GM12878 (cell line): ENCODE data around the gene FKBP11. TPM values are rescaled to one million over a fixed set of nuclear protein-coding genes. Genes with fewer than 3 reads are reported as not detected.

Experiments
- ATAC-seq: fragments of 200-7000 bp; cut with Tn5 transposase; 3 replicates; pipeline ENCODE4 v1.9.1; 2020; ENCODE audit warnings: mild to moderate bottlenecking, moderate library complexity
- BruUV-seq: library from RNA; stranded (reverse); fragments of 400-500 nt; replicated peaks from 2 replicates; lab custom pipeline; 2021; lab: Mats Ljungman, UMichigan
- CTCF ChIA-PET: fragments of 300-600 bp; sonication (Branson Sonifier 250); formaldehyde crosslinking; extraction: SDS; loops from one replicate; lab custom pipeline; 2021; ENCODE audit warnings: inconsistent platforms; lab: Yijun Ruan, JAX
- POLR2A ChIA-PET: fragments of 350-600 bp; formaldehyde crosslinking; extraction: SDS; loops from one replicate; lab custom pipeline; 2021; ENCODE audit warnings: inconsistent platforms; lab: Charles Lee
- RAD21 ChIA-PET: fragments of 300-600 bp; sonication (Branson Sonifier 250); formaldehyde crosslinking; loops from one replicate; lab custom pipeline; 2023; ENCODE audit warnings: antibody characterized with exemption; ENCODE audit not compliant: unreplicated experiment; lab: Charles Lee
- SMC1A ChIA-PET: fragments of 300-600 bp; sonication (Branson Sonifier 250); formaldehyde crosslinking; loops from one replicate; lab custom pipeline; 2023; ENCODE audit not compliant: unreplicated experiment, uncharacterized antibody; lab: Charles Lee
- DNase-seq: peaks from one replicate; pipeline ENCODE4 v3.0.0-alpha.2; 2011; ENCODE audit warnings: low read depth, low spot score
- FAIRE-seq: peaks from 3 replicates; lab custom pipeline; 2011; peaks lifted over from hg19 to GRCh38; lab: Jason Lieb, UNC
- H2AFZ ChIP-seq: 2 replicates; pipeline ENCODE4 v1.6.0; 2011; ENCODE audit warnings: low read depth, low read length, control low read depth; ENCODE audit not compliant: control insufficient read depth
- H3K27ac ChIP-seq: 2 replicates; pipeline ENCODE4 v1.5.1; 2011; ENCODE audit warnings: control low read depth; ENCODE audit not compliant: control insufficient read depth, insufficient read depth
- H3K27me3 ChIP-seq, 2 experiments: replicated peaks in 1 of 2; 2 replicates each; pipeline versions ENCODE4 v1.6.0 to v1.6.1; 2011; ENCODE audit warnings: low read length in 1 of 2; ENCODE audit not compliant: control insufficient read depth in 2 of 2, insufficient read depth in 2 of 2
- H3K36me3 ChIP-seq, 2 experiments: 2 replicates each; pipeline ENCODE4 v1.5.1; 2011; ENCODE audit warnings: low read length in 1 of 2; ENCODE audit not compliant: control insufficient read depth in 2 of 2, insufficient read depth in 2 of 2
- H3K4me1 ChIP-seq: 2 replicates; pipeline ENCODE4 v1.6.1; 2011; ENCODE audit warnings: mild to moderate bottlenecking, low read length, moderate library complexity, mixed read lengths; ENCODE audit not compliant: control insufficient read depth, insufficient read depth
- H3K4me2 ChIP-seq: 2 replicates; pipeline ENCODE4 v1.6.0; 2011; ENCODE audit warnings: control low read depth; ENCODE audit not compliant: control insufficient read depth, insufficient read depth
- H3K4me3 ChIP-seq: fragments of 200-600 bp; sonication (generic); 2 replicates; pipeline ENCODE4 v1.5.1; 2016
- H3K79me2 ChIP-seq: 2 replicates; pipeline ENCODE4 v1.6.0; 2011; ENCODE audit warnings: low read length; ENCODE audit not compliant: control insufficient read depth, insufficient read depth
- H3K9ac ChIP-seq: 2 replicates; pipeline ENCODE4 v1.8.0; 2011; ENCODE audit warnings: low read length, control low read depth, mixed read lengths; ENCODE audit not compliant: control insufficient read depth, insufficient read depth
- H3K9me3 ChIP-seq: replicated peaks from 3 replicates; pipeline ENCODE4 v1.5.1; 2011; ENCODE audit warnings: mild to moderate bottlenecking, low read length; ENCODE audit not compliant: control insufficient read depth, insufficient read depth
- H4K20me1 ChIP-seq: 2 replicates; pipeline ENCODE4 v1.6.0; 2011; ENCODE audit not compliant: control insufficient read depth, insufficient read depth
- BHLHE40 ChIP-seq, 2 experiments: fragments of 450-650 bp in 1 of 2; IDR thresholded peaks; 2 replicates each; pipeline ENCODE4 v1.6.1; 2011 to 2017; ENCODE audit warnings: low read depth in 2 of 2, borderline replicate concordance in 1 of 2, improper control_type of control experiment in 1 of 2, low read length in 1 of 2, mild to moderate bottlenecking in 1 of 2
- CBX5 ChIP-seq: sonication (generic); IDR thresholded peaks from 2 replicates; pipeline ENCODE4 v1.6.1; 2016; ENCODE audit warnings: low read depth, moderate library complexity, mild to moderate bottlenecking, inconsistent platforms
- CREM ChIP-seq: IDR thresholded peaks from 2 replicates; pipeline ENCODE4 v1.6.1; 2014; ENCODE audit warnings: antibody characterized with exemption, low read depth
- DPF2 ChIP-seq: fragments of 450-650 bp; IDR thresholded peaks from 2 replicates; pipeline ENCODE4 v1.6.1; 2017; ENCODE audit warnings: mild to moderate bottlenecking
- HDGF ChIP-seq: fragments of 450-650 bp; IDR thresholded peaks from 2 replicates; pipeline ENCODE4 v1.6.1; 2016; ENCODE audit warnings: antibody characterized with exemption
- IKZF1 ChIP-seq: fragments of 450-650 bp; conservative IDR thresholded peaks from 2 replicates; pipeline ENCODE4 v1.6.1; 2017; ENCODE audit warnings: antibody characterized with exemption, mild to moderate bottlenecking
- KAT2A ChIP-seq: conservative IDR thresholded peaks from 2 replicates; pipeline ENCODE4 v1.6.1; 2011; ENCODE audit warnings: low read depth, low read length; ENCODE audit not compliant: control insufficient read depth
- KLF5 ChIP-seq: fragments of 450-650 bp; IDR thresholded peaks from 2 replicates; pipeline ENCODE4 v1.6.1; 2014; ENCODE audit warnings: mild to moderate bottlenecking; ENCODE audit not compliant: partially characterized antibody
- LARP7 ChIP-seq: fragments of 450-650 bp; IDR thresholded peaks from 2 replicates; pipeline ENCODE4 v1.6.1; 2017; ENCODE audit warnings: mild to moderate bottlenecking
- NFXL1 ChIP-seq: fragments of 450-650 bp; IDR thresholded peaks from 2 replicates; pipeline ENCODE4 v1.6.1; 2017; ENCODE audit warnings: antibody characterized with exemption, mild to moderate bottlenecking, borderline replicate concordance
- NR2C1 ChIP-seq: fragments of 450-650 bp; IDR thresholded peaks from 2 replicates; pipeline ENCODE4 v1.6.1; 2017; ENCODE audit warnings: antibody characterized with exemption, mild to moderate bottlenecking, moderate library complexity
- PAX8 ChIP-seq: fragments of 450-650 bp; IDR thresholded peaks from 2 replicates; pipeline ENCODE4 v1.6.1; 2017; ENCODE audit warnings: mild to moderate bottlenecking, moderate library complexity
- PML ChIP-seq: IDR thresholded peaks from 2 replicates; pipeline ENCODE4 v1.6.1; 2012; ENCODE audit warnings: low read length, inconsistent platforms
- PRDM15 ChIP-seq: fragments of 450-650 bp; formaldehyde crosslinking; IDR thresholded peaks from 2 replicates; pipeline ENCODE4 v1.4.0; 2020; ENCODE audit warnings: mild to moderate bottlenecking, moderate library complexity
- RBBP5 ChIP-seq: fragments of 200-600 bp; sonication (generic); conservative IDR thresholded peaks from 2 replicates; pipeline ENCODE4 v1.6.1; 2016
- SMAD5 ChIP-seq: IDR thresholded peaks from 2 replicates; pipeline ENCODE4 v1.6.1; 2016; ENCODE audit warnings: antibody characterized with exemption, low read depth
- SMC3 ChIP-seq: IDR thresholded peaks from 2 replicates; pipeline ENCODE4 v1.6.1; 2011; ENCODE audit warnings: low read length, improper control_type of control experiment, borderline replicate concordance
- TAF1 ChIP-seq: IDR thresholded peaks from 2 replicates; pipeline ENCODE4 v1.6.1; 2011; ENCODE audit warnings: mild to moderate bottlenecking, low read depth, low read length, borderline replicate concordance
- TCF3 ChIP-seq: IDR thresholded peaks from 2 replicates; pipeline ENCODE4 v1.6.1; 2012; ENCODE audit warnings: low read depth, mild to moderate bottlenecking, low read length, borderline replicate concordance; ENCODE audit not compliant: insufficient read depth
- ZBED1 ChIP-seq: IDR thresholded peaks from 2 replicates; pipeline ENCODE4 v1.6.1; 2016; ENCODE audit warnings: borderline replicate concordance
- ZNF274 ChIP-seq: IDR thresholded peaks from one replicate; pipeline ENCODE4 v1.8.0; 2011; ENCODE audit not compliant: insufficient read length, insufficient read depth
- WGBS: methylation state at CpG from one replicate; pipeline ENCODE4 v1.1.6; 2016; ENCODE audit warnings: low lambda C conversion rate; ENCODE audit not compliant: insufficient replicate concordance, insufficient coverage; ENCODE audit errors: missing lambda C conversion rate; 5-methylcytosine and 5-hydroxymethylcytosine counted together
- in situ Hi-C: fragments of 300-500 bp; cut with MboI; formaldehyde crosslinking; loops from 9 replicates; pipeline ENCODE4 v1.14.3; 2018; ENCODE audit warnings: mixed read lengths
- intact Hi-C: fragments of 100-400 bp; cut with micrococcal nuclease; formaldehyde crosslinking; loops from one replicate; pipeline ENCODE4 v1.14.2; 2022; ENCODE audit not compliant: unreplicated experiment
- polyA plus RNA-seq, 11 experiments: library from polyadenylated mRNA; depleted of rRNA in 4 of 11; unstranded in 6 of 11; stranded (reverse) in 5 of 11; fragments of >200 nt; fragmentation: Nextera tagmentation in 4 of 11; fragmentation: Illumina TruSeq in 1 of 11; extraction: Ambion mirVana in 4 of 11; extraction: Trizol in 1 of 11; gene quantifications; 1 replicate in 1 of 11; 2 replicates in 10 of 11; pipeline versions ENCODE4 v1.2.1 to v1.2.3, GENCODE V29; 2011 to 2016; ENCODE audit warnings: inconsistent platforms in 2 of 11, missing spikeins in 2 of 11, low read depth in 1 of 11
- total RNA-seq, 4 experiments: library from RNA; depleted of rRNA in 3 of 4; stranded (reverse); fragments of >200 nt in 3 of 4; fragmentation: Illumina TruSeq in 1 of 4; extraction: Trizol in 1 of 4; gene quantifications; 2 replicates each; pipeline versions ENCODE4 v1.2.1 to v1.2.3, GENCODE V29; 2013 to 2021

Gene FKBP11
- total and polyA plus RNA-seq, 10 of the 15 experiments (the other 5 are each of a cell fraction or from before 2014, with no cell fraction given): 25.0 to 135 (median 56.5) TPM

GRCh38 chr12:48924617-48925303 lies 532 bp downstream of the FKBP11 start (continued):
- no peak for TF ChIP-seq RBBP5
- no peak for TF ChIP-seq TAF1
- TF ChIP-seq KLF5: no peak
- TF ChIP-seq CREM: peak; percentile 46; the same call in 1 of the 2 replicates

- DNase-seq (no peak), FAIRE-seq (no peak), ATAC-seq (no peak)
- H3K36me3 ChIP-seq: no peaks in the 10 kb centered on the region; a peak in 3 of 4 replicates
- ChIA-PET CTCF (interaction anchor here (0.8 to 5.8 kb wide), 12 partner anchors 12 to 108 kb away, joined by 3 to 93 read pairs (median 12); partner anchors contain the start of gene WNT1), SMC1A (interaction anchor here (1.0 to 4.3 kb wide), 6 partner anchors 13 to 70 kb away, joined by 3 to 23 read pairs (median 8); partner anchors contain the start of genes DDX23 and WNT1), POLR2A (interaction anchor here (1.3 to 1.5 kb wide), 2 partner anchors 57 to 65 kb away, joined by 4 read pairs; partner anchors contain the start of gene RND1), RAD21 (interaction anchor here (0.5 to 4.9 kb wide), 3 partner anchors 27 to 71 kb away, joined by 3 to 35 read pairs (median 32); partner anchors contain the start of gene DDX23)
- 86% methylated on average over 3 of the region's 3 CpGs for WGBS
- BruUV-seq: no TSS peak
- intact Hi-C loops: no loop called here
- H3K27me3 ChIP-seq: no peaks in the 10 kb centered on the region
- H3K79me2 ChIP-seq: peaks cover 10% of the 10 kb centered on the region
- H3K9ac ChIP-seq: 0 out of 2 replicates have a peak overlapping the region, but pooled peaks have one; percentile 96
- H3K4me3 ChIP-seq: no peak overlapping the region
- H3K27ac ChIP-seq: no peak overlapping the region
- H2AFZ ChIP-seq: no peak overlapping the region
- peaks cover 24% of the 10 kb centered on the region for H3K4me1 ChIP-seq
- no peaks in the 10 kb centered on the region for H3K9me3 ChIP-seq
- peak overlapping the region; percentile 94; the same call in 1 of the 2 replicates for H3K4me2 ChIP-seq
- H4K20me1 ChIP-seq: no peaks in the 10 kb centered on the region
- in situ Hi-C loops: no loop called here
- no peak for TF ChIP-seq PML
- no peak for TF ChIP-seq PAX8
- no peak for TF ChIP-seq HDGF
- TF ChIP-seq IKZF1: no peak
- TF ChIP-seq BHLHE40 (IDR thresholded peaks at IDR 0.05; ENCODE audit: borderline replicate concordance in 1 of 2, low read depth in 2 of 2, low read length in 1 of 2): no peak
- TF ChIP-seq NFXL1: no peak
- TF ChIP-seq LARP7: no peak
- no peak for TF ChIP-seq TCF3
- TF ChIP-seq NR2C1: no peak
- TF ChIP-seq CBX5: no peak
- TF ChIP-seq DPF2: no peak
- TF ChIP-seq SMC3: no peak
- TF ChIP-seq SMAD5: no peak
- TF ChIP-seq ZNF274: no peak
- TF ChIP-seq PRDM15 (CRISPR knock-in tag): no peak
- no peak for TF ChIP-seq ZBED1
- no peak for TF ChIP-seq KAT2A
Measured at GRCh38 chr12:48923117-48923516, 2.2 kb downstream of the FKBP11 start.
